Heart right ventricle (tissue), 16 donors: ENCODE results near the gene SPATA33. TPM values are rescaled to one million over a fixed set of nuclear protein-coding genes. Genes with fewer than 3 reads are reported as not detected.

Experiments
- ATAC-seq, 8 donors: fragments of 200-7000 bp; cut with Tn5 transposase; one replicate each; pipeline ENCODE4 v1.9.1; 2020; ENCODE audit warnings: mild to moderate bottlenecking in 8 of 8, moderate library complexity in 8 of 8, moderate number of reproducible peaks in 1 of 8
- DNase-seq, 2 donors: peaks; one replicate each; pipeline ENCODE4 v3.0.0-alpha.2; 2020
- H3K27ac ChIP-seq, 10 donors: fragments of 200-600 bp; sonication (generic) in 2 of 10; one replicate each; pipeline versions ENCODE4 v1.5.0 to v1.8.0; 2020 to 2022; ENCODE audit warnings: mild to moderate bottlenecking in 3 of 10
- H3K27me3 ChIP-seq, 7 donors: fragments of 200-600 bp; one replicate each; pipeline ENCODE4 v1.8.0; 2021 to 2022; ENCODE audit warnings: mild to moderate bottlenecking in 2 of 7
- H3K36me3 ChIP-seq, 9 donors: fragments of 200-600 bp; sonication (generic) in 1 of 9; one replicate each; pipeline versions ENCODE4 v1.5.0 to v1.8.0; 2020 to 2022; ENCODE audit warnings: mild to moderate bottlenecking in 2 of 9
- H3K4me1 ChIP-seq, 9 donors: fragments of 200-600 bp; sonication (generic) in 1 of 9; one replicate each; pipeline versions ENCODE4 v1.5.0 to v1.8.0; 2020 to 2022; ENCODE audit warnings: mild to moderate bottlenecking in 4 of 9
- H3K4me3 ChIP-seq, 10 donors: fragments of 200-600 bp; sonication (generic) in 2 of 10; one replicate each; pipeline versions ENCODE4 v1.5.0 to v1.8.0; 2020 to 2022; ENCODE audit warnings: mild to moderate bottlenecking in 7 of 10, moderate library complexity in 2 of 10
- H3K9me3 ChIP-seq, 11 donors: fragments of 200-600 bp in 10 of 11; sonication (generic) in 2 of 11; one replicate each; pipeline versions ENCODE4 v1.5.0 to v1.8.0; 2013 to 2022; ENCODE audit warnings: mild to moderate bottlenecking in 2 of 11, control low read depth in 1 of 11, moderate library complexity in 1 of 11
- WGBS, 2 donors: extraction: QIAGEN DNeasy Blood & Tissue Kit; methylation state at CpG; one replicate each; pipeline ENCODE4 v1.1.7; 2013; ENCODE audit warnings: inconsistent platforms in 1 of 2; 5-methylcytosine and 5-hydroxymethylcytosine counted together
- intact Hi-C, 10 donors: fragments of 100-400 bp; cut with DNase I; formaldehyde crosslinking; loops; one replicate each; pipeline versions ENCODE4 v1.11.1 to v1.14.2; 2022
- polyA plus RNA-seq, 2 donors: library from polyadenylated mRNA; stranded (reverse); fragments of 200-250 nt; gene quantifications; one replicate each; pipeline ENCODE4 v1.2.3, GENCODE V29; 2013
- total RNA-seq, 10 donors: library from RNA; stranded (reverse); fragmentation: NEBNext Ultra II Directional in 3 of 10; extraction: Animal tissue kit (Norgen Biotek cat#: 25700) in 3 of 10; gene quantifications; one replicate each; pipeline versions ENCODE4 v1.2.1 to v1.2.4, GENCODE V29; 2021 to 2023
- TF ChIP-seq, protein P1 (sequence below), 9 donors: fragments of 200-600 bp; sonication (generic) in 2 of 9; IDR thresholded peaks; one replicate each; pipeline versions ENCODE4 v1.5.0 to v1.8.0; 2021 to 2022; ENCODE audit warnings: antibody characterized with exemption in 9 of 9, mild to moderate bottlenecking in 5 of 9, moderate library complexity in 1 of 9
- donor health status: Arrhythmogenic right ventricular cardiomyopathy.
- donor health status: ischemic (EF 13 %, LVEDD 7.1; RV severe dilation, severe dysfunction).
- donor health status: healthy with polysubstance abuse.
- donor health status: DM: no; HTN: yes; CAD: no.
- donor health status: DM: no; HTN: no; CAD: no.
- donor health status: ischemic (EF 25% LVEDD 6.9; RV normal size, moderate dysfunction).
- donor health status: ischemic (EF 25% LVEDD 5.7; RV mildly dilated, moderate dysfunction).
- donor health status: healthy.
- donor health status: DM: yes; HTN: yes; CAD: no.
- donor health status: Ischemic cardiomyopathy.
- donor health status: ischemic (EF 35%, LVEDD 5.7; RV mildly dilated, moderate dysfunction).
- donor health status: nonischemic (EF 11% LVEDD 7.7; RV severe dilation, severe dysfunction).
- donor health status: DM: yes; HTN: yes; CAD: no.
- donor health status: PGD.
- donor health status: ischemic (EF 29% LVEDD 5.4; RV normal size, mild dysfunction).
- donor health status: nonischemic (EF 23%, LVEDD 6.1; RV moderate dilation, normal function).

The SPATA33 gene
- total and polyA plus RNA-seq, 12 donors: 0.76 to 4.6 (median 2.6) TPM

DNA sequence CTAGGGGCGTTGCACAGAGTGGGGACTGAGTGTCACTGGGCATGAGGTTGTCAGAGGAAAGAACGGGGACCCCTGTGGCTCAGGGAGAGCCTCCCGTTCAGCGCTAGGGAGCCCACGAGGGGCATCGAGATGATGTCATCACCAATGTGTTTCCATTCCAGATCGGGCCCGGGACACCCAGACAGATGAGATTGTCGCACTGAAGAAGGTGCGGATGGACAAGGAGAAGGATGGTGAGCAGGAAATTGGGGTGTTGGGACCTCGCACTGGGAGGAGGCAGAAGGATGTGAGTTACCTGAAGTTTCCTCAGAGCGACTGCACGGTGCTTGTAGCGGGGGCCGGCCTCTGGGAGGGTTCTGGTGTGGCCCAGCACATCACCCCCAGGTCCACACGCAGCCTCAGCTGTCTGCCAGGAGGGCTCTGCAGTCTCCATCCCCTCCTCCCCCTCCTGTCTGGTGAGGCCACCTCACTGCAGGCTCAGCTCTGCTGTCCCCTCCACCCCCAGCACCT is 32.8 kb downstream of the SPATA33 start:
- TF ChIP-seq, protein P1, sequence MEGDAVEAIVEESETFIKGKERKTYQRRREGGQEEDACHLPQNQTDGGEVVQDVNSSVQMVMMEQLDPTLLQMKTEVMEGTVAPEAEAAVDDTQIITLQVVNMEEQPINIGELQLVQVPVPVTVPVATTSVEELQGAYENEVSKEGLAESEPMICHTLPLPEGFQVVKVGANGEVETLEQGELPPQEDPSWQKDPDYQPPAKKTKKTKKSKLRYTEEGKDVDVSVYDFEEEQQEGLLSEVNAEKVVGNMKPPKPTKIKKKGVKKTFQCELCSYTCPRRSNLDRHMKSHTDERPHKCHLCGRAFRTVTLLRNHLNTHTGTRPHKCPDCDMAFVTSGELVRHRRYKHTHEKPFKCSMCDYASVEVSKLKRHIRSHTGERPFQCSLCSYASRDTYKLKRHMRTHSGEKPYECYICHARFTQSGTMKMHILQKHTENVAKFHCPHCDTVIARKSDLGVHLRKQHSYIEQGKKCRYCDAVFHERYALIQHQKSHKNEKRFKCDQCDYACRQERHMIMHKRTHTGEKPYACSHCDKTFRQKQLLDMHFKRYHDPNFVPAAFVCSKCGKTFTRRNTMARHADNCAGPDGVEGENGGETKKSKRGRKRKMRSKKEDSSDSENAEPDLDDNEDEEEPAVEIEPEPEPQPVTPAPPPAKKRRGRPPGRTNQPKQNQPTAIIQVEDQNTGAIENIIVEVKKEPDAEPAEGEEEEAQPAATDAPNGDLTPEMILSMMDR (IDR thresholded peaks at IDR 0.05): no peak
- intact Hi-C loops: no loop called here
- WGBS, 2 donors: 89 to 91% methylated on average over 16 of the region's 16 CpGs
- H3K36me3 ChIP-seq: peaks cover 0 to 64% (median 10%) of the 10 kb centered on the region in 9 donors
- H3K27me3 ChIP-seq: no peaks in the 10 kb centered on the region
- no peak for ATAC-seq
- H3K27ac ChIP-seq: no peak overlapping the region
- peaks cover 0 to under 1% (median 0%) of the 10 kb centered on the region in 11 donors for H3K9me3 ChIP-seq
- DNase-seq: no peak
- H3K4me1 ChIP-seq: peaks cover 4 to 14% (median 9%) of the 10 kb centered on the region in 9 donors
- no peak overlapping the region for H3K4me3 ChIP-seq

DNA sequence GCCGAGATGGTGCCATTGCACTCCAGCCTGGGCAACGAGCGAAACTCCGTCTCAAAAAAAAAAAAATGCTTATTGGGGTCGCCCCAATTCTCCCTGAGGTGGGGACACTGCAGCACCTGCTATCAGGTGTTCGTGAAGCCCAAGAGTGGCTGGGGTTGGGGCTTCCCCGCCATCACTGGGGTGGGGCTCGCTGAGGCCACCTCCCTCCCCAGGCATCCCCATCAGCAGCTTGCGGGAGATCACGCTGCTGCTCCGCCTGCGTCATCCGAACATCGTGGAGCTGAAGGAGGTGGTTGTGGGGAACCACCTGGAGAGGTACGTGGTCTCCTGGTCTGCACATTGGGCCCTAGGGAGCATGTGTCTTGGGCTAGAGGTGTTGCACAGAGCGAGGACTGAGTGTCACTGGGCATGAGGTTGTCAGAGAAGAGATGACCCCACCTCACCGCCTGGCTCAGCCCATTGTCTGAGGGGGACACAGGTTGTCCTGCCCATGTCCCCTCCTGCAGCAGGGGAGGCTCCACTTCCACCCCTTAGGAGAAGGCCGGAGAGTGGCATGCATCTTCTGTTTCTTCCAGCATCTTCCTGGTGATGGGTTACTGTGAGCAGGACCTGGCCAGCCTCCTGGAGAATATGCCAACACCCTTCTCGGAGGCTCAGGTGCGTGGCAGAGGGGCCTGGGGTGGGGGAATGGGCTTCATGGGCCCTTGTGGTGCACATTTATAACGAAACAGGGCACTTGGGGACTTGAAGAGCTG is 33.8 kb downstream of the SPATA33 start:
- TF ChIP-seq, protein P1 (IDR thresholded peaks at IDR 0.05): no peak
- Histone ChIP-seq H3K9me3 (no peaks in the 10 kb centered on the region), H3K4me3 (no peak overlapping the region), H3K36me3 (peaks cover 0 to 72% (median 10%) of the 10 kb centered on the region in 9 donors), H3K27ac (no peak overlapping the region), H3K27me3 (no peaks in the 10 kb centered on the region), H3K4me1 (peaks cover 4 to 11% (median 8%) of the 10 kb centered on the region in 9 donors)
- intact Hi-C loops: no loop called here
- DNase-seq: no peak
- whole genome bisulfite sequencing, 2 donors: 95 to 96% methylated on average over 21 of the region's 21 CpGs
- no peak for ATAC-seq

DNA sequence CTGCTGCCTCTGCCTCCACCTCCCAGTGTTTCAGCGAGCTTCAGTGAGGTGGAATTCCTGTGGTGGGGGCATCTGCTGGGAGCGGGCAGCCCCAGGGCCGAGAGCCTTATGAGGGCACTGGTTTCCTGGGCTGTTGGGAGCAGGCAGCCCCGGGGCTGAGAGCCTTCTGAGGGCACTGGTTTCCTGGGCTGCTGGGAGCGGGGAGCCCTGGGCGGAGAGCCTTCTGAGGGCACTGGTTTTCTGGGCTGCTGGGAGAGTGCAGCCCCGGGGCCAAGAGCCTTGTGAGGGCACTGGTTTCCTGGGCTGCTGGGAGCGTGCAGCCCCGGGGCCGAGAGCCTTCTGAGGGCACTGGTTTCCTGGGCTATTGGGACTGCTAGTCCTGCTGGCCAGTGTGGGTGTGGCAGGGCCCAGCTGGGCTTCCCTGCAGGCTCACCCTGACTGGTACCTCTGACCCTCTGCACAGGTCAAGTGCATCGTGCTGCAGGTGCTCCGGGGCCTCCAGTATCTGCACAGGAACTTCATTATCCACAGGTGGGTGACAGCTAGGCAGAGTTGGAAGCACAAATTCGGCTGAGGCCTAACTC is 34.4 kb downstream of the SPATA33 start:
- TF ChIP-seq, protein P1 (IDR thresholded peaks at IDR 0.05): no peak
- ATAC-seq (no peak), DNase-seq (no peak)
- no peaks in the 10 kb centered on the region for H3K9me3 ChIP-seq
- no peaks in the 10 kb centered on the region for H3K27me3 ChIP-seq
- intact Hi-C loops: no loop called here
- 87 to 95% methylated on average over 13 of the region's 13 CpGs for WGBS, 2 donors
- H3K4me3 ChIP-seq: no peak overlapping the region
- H3K27ac ChIP-seq: no peak overlapping the region
- H3K36me3 ChIP-seq: peaks cover 0 to 78% (median 10%) of the 10 kb centered on the region in 9 donors
- H3K4me1 ChIP-seq: peaks cover 4 to 16% (median 8%) of the 10 kb centered on the region in 9 donors

DNA sequence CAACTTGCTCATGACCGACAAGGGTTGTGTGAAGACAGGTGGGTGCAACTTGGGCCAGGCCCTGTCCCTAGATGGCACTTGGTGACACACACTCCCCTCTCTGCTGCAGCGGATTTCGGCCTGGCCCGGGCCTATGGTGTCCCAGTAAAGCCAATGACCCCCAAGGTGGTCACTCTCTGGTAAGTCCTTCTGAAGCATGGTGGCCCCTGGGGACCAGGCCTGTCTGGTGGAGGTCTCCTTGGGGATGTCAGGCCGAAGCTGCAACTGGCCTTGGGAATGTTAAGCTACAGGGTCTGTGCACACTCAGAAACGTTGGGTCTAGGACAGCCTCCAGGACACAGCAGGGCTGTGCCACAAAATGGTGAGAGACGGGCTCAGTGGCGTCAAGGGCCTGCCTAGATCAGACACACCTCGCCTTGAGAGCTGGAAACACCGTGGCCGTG is 35.7 kb downstream of the SPATA33 start:
- ATAC-seq: no peak
- no peak for DNase-seq
- peaks cover 0 to 7% (median 0%) of the 10 kb centered on the region in 9 donors for H3K4me1 ChIP-seq
- WGBS, 2 donors: 92 to 94% methylated on average over 11 of the region's 11 CpGs
- no peak overlapping the region for H3K27ac ChIP-seq
- H3K27me3 ChIP-seq: no peaks in the 10 kb centered on the region
- no peaks in the 10 kb centered on the region for H3K9me3 ChIP-seq
- H3K4me3 ChIP-seq: no peak overlapping the region
- peaks cover 0 to 88% (median 10%) of the 10 kb centered on the region in 9 donors for H3K36me3 ChIP-seq
- TF ChIP-seq, protein P1 (IDR thresholded peaks at IDR 0.05): no peak
- intact Hi-C loops: no loop called here
